GM15510 (cell line): ENCODE measurements around the gene BRD4.

Experiments used
- POLR2A ChIP-seq: IDR thresholded peaks from 3 replicates; pipeline ENCODE4 v1.6.1; 2011; ENCODE audit warnings: borderline replicate concordance; ENCODE audit not compliant: insufficient read length; ENCODE audit errors: extremely low read depth

Gene BRD4

DNA sequence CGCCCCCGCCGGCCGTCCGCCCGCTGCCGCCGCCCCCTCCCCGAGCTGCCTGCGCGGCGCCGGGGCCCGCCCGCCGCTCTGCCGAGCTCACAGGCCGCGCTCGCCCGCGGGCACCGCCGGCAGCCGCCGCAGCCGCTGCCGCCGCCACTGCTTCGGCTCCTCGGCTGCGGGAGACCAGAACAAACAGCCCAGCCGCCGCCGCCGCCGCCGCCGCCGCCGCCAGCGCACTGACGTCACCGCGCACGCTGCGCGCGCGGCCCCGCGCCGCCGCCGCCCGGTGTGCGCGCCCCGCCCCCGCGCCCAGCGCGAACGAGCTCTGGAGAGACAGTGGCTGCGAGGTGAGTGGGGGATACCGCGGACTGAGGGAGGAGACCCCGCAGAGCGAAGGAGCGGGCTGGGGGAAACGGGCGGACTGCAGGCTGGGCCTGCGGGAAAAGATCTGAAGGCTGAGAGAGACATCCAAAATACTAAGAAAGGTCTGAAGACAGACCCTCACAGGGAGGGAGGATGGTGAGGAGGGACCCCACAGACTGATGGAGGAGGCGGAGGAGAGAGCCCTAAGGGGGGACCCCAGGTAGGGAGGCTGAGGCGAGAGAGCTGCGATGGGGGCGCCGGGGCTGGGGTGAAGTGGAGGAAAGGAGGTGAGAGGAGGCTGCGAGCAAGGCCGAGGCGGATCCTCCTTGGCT is at the start of gene BRD4:
TSS of gene BRD4 (minus strand) at position 229 of the 686 bp plus-strand sequence. CDS start 59,440 bp downstream, outside the sequence.
- TF ChIP-seq POLR2A, result no peak

DNA sequence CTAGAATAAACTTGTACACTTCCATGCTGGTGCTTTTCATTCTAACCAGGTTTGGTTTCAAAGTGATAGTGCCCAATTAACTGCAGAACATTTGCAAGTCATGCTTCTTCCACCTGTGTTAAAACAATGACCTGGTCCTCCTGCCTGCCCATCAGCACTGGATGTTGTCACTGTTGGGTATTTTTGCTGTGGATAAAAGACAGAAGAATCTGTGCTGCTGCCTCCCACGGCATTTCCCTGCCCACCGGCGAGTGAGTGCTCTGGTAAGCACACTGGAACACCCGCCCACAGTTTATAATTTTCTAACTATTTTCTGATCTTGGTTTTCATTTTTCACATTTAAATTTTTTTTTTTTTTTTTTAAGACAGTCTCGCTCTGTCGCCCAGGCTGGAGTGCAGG is 49.5 kb upstream of the BRD4 start:
- TF ChIP-seq POLR2A, result no peak

DNA sequence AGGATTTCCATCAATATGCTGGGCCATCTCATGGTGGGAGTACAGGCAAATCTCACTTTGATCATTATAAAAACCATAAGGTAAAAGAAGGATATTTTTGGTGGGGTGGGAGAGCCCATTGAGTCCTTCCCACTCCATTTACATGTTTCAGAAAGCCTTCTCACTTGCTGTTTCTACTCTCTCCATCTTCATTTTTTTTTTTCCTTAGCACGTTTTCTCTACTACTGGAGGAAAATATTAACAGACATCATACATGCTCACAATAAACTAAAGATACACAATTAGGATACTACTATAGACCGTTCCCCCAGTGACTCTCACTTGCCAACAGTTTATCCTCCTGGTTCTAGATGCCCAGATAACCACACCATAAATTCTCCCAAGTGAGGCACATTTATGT is 49.1 kb upstream of the BRD4 start:
- TF ChIP-seq POLR2A, result no peak

DNA sequence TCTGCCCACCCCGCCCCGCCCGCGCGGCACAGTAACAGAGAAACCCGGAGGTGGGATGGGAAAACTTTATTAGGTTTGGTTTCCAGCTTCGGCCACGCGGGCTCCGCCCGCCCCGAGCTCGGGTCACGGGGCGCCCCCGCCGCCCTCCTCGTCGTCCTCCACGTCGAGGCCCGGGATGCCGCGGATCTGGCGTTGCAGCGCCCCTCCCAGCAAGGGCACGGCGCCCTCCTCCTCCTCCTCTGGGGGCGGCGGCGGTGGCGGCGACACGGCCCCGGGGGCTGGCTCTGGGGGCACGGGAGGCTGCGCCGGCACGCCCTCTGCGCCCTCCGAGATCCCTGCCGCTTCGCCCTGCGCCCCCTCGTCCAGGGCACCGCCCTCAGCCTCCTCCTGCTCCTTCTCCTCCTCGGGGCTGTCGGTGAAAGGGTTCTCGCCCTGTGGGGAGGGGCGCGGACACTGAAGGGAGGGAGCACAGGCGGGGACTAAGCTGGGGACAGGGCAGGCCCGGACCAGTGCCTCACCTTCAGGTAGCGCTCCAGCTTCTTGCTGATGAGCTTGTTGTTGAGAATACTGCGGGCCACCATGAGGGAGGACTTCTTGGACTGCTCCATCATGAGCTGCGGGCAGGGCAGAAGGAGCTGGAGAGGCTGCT is 47.8 kb upstream of the BRD4 start:
- no peak for TF ChIP-seq POLR2A

DNA sequence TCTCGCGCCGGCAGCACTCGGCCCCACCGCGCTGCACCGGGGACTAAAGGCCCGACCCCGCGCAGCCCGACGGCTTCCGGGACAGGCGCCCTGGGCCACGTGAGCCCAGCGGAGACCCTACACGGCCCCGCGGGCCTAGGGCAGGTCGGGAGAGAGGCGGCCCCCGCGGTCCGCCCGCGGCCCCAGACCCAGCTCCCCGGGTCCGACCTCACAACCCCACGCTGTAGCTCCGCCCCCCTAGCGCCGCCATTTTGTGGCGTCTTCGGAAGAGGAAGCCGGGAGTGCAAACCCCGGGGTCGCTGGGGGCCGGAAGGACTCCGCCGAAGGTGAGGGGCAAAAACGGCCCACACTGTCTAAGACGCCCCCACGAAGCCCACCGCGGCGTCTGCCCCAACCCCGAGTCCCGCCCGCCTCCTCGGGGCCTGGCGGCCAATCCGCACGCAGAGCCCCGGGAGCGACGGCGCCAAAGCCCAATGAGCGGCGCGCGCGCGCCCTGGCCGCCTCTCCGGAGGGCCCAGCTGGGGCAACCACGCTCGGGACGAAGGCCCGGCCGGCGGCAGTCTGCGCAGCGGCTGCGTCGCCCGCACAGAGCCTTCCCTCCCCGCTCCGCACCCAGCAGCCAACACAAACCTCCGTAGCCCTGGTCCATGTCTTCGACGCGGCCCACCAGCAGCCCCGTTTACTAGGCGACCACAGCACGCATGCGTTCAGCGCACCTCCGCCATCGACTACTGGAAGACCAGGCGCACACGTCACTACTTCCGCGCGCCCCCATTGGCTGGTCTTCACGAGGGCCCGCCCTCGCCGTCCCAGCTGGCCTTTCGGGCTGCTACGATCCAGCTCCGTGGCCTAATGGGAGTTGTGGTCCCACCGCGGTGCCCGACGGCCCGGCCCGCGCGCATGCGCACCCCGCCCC is 47.0 kb upstream of the BRD4 start, which contains the start of gene AKAP8:
TSS of gene AKAP8 (minus strand) at position 705 of the 916 bp plus-strand sequence. CDS start at position 649, 56 bp downstream.
- peak; percentile 73 for TF ChIP-seq POLR2A

DNA sequence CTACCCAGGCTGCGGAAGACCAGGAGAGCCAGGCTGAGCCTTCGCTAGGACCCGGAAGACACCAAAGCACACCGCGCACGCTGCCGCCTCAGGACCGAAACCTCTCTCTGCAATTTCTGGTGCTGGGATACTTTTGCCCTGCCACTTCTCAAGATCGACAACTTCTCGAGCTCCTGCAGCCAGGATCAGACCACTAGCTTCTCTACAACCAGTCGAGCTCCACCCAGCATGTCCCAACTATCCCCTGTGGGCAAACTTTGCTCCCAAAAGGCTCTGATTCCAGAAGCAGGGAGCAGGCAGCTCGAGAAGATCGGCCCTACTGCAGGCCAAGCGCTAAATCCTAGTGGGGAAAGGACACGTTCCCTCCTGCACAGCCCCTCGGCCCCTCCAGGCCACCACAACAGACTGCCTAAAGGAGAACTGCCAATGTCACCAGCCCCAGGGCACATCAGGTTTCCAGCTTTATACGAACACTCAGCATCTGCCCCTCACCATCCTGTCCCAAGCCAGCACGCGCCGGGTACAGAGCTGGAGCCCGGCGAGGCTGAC is 46.3 kb upstream of the BRD4 start:
- no peak for TF ChIP-seq POLR2A

DNA sequence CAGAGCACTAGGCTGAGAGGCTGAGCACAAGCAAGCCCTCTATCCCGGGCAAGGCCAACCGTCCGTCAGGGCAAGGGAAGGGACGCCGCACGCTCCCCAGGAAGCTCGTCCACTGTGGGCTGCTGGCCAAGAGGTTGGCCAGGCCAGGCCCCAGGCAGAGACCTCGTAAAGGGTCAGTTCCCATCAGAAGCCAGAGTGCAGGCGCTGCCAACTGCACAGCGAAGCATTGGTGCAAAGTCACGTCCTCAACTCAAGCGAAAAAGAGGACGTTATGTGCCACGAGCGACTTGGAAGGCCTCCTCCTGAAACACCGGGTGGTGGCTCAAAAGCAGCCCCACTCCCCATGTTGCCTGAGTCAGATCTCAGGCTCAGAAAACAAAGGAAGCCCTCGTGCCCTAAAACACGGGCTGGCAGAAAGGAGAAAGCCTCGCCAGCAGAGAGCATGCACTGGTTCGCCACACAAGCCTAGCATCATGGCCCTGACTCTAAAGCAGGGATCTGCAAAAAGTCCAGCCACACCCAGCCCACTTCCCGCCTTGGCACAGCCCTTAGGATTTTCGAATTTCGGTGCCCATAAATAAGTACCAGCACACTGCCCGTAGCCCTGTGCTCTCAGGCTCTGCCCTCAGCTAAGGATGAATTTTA is 42.6 kb upstream of the BRD4 start:
- TF ChIP-seq POLR2A, result no peak

DNA sequence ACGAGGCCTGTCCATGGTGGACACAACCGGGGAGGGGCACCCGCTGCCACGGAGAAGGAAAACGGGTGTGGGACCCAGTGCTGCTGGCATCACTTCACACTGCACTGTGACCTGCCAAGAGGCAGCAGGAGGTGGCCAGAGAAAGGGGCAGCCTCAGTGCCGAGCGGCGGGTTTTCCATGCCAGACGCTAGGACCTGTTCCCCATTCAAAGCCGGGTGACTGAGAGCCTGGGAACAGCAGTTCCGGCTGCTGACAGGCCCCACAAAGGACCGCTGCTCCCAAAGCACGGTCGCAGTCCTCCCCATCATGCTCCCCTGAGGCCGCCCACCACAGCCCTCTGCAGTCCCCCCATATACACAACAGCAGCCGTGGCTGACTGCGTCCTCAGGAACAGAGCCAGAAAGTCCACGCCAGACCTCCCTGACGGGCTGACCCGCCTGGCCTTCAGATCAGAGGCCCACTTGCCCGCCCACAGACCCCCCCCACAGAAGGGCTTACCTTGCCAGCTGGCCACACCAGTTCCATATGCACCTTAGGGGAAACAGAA is 41.8 kb upstream of the BRD4 start:
- TF ChIP-seq POLR2A, result no peak

DNA sequence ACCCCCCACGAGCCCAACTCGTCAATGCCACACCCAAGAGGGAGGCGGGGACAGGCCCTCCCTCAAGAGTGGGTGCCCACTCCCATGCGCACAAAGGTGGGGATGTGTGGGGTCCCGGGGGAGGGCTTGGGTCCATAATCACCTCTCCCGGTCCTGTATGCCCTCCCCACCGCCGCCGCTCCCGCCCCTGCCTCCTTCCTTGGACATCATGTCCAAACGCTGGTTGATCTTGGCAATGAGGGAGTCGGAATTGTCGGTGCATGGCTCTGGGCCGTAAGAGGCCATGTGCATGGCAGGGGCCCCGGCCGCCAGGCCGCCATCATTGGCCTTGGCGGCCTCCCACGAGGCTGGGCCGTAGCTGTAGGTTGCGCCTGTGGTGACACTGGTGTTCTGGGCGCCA is 41.3 kb upstream of the BRD4 start:
- TF ChIP-seq POLR2A, result no peak

DNA sequence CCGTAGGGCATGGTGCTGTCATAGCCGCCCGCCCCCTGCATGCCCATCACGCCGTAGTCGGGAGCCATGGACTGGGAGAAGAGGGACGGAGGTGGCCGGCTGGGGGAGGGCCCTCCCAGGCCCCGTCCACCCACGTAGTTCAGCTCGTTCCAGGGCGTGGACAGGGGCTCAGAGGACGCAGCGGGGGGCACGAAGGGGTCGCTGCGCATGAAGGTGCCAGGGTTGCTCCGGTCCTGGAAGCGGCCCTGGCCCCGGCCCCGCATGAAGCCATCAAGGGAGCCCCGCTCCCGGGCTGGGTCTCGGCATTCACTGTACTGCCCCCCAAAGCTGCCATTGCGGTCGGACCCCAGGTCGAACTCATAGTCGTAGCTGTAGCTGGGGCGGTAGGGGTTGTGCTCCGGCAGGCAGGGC is 40.6 kb upstream of the BRD4 start:
- no peak for TF ChIP-seq POLR2A

DNA sequence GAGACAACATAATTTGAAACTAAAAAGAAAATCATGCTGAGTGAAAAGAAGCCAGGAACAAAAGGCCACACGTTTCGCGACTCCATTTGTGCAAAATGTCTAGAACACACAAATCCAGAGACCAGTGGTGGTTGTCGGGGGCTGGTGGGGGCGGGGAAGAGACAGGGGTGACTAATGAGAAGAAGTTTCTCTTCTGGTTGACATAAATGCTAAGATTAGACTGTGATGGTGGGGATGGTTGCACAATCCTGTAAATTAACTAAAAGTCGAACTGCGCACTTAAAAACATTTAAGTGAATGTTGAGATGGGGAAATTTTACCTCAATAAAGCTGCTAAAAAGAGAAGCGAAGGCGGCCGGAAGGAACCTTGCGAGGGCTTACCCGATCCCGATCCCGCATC is 40.1 kb upstream of the BRD4 start:
- no peak for TF ChIP-seq POLR2A

DNA sequence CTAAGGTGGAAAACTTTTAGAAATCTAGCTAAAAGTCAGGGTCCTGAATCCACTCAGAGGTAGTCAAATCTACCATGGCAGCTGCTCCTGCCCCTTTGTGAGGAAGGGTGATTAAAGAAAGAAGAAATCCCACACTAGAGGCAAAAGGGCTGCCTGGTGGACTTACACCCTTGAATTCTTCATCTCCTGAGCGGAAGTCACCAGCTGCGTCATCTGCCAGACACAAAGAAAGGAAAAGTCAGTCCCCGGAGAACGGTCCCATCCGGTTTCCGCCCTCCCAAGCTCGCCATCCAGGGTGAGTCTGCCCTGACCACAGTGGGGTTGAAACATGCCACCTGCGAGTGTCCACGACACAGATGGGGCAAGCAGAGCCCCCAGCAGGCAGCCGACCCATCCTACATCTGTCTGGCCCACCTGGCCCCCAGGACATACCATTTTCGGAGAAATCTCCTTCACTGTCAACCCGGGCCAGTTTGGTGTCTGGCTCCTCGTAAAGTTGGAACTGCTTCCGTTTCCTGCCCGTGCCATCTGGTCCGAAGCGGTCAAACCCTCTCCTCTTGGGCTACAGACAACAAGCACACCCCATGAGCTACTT is 39.5 kb upstream of the BRD4 start:
- TF ChIP-seq POLR2A, result no peak

DNA sequence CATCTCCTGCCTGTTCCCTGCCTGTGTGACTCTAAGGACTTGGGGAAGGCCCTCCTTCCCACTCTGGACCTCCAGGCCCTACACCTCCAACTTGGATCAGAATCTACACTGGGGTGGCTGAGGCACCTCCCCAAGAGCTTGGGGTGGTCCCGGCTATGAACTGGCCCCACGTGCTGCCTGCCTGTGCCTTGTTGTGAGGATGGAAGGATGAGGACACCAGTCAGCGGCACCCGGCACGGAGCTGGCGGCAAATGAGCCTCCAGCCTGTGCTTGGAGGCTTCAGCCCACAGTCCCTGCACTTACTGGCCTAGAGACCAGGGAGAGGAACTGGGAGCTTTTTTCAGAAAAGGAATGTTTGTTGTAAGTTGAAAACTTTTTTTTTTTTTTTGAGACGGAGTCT is 38.8 kb upstream of the BRD4 start:
- TF ChIP-seq POLR2A, result no peak

DNA sequence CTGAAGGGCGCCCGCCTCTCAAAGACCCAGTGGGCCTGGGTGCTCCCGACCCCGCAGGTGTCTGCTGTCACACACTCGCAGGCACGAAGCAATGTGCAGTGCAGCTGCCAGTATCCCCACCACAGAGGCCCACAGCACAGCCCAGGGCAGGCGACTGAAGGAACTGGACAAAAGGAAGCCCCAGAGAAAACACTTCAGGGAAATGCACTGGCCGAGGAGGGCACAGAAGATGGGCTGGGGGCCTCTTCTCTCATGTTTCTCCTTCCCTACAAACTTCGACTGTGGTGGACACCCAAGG is 37.2 kb upstream of the BRD4 start:
- no peak for TF ChIP-seq POLR2A
